HepG2 (cell line): ENCODE data around the gene GNRH2. TPM values are rescaled to one million over a fixed set of nuclear protein-coding genes. Genes with fewer than 3 reads are reported as not detected.
A peak's percentile ranks its signal among the peaks of the same experiment; 100 is the strongest.
"Not testable (repeated sequence)": the region's sequence is repeated elsewhere in the genome, so short reads cannot be mapped to it uniquely, and the experiment has no call there.

Experiments
- ATAC-seq: fragments of 200-7000 bp; cut with Tn5 transposase; 3 replicates; pipeline ENCODE4 v1.9.1; 2020; ENCODE audit warnings: mild to moderate bottlenecking, moderate library complexity
- BruUV-seq: library from RNA; stranded (reverse); fragments of 400-500 nt; replicated peaks from 2 replicates; lab custom pipeline; 2021; lab: Mats Ljungman, UMichigan
- CTCF ChIA-PET: fragments of 300-600 bp; formaldehyde crosslinking; extraction: SDS; loops from one replicate; lab custom pipeline; 2021; ENCODE audit warnings: low total read pairs, inconsistent platforms, low intra/inter-chr PET ratio; lab: Yijun Ruan, JAX
- POLR2A ChIA-PET: fragments of 350-600 bp; sonication (Branson Sonifier 250); formaldehyde crosslinking; loops from one replicate; lab custom pipeline; 2020; ENCODE audit warnings: antibody characterized with exemption, inconsistent platforms; lab: Yijun Ruan, JAX
- DNase-seq: peaks from one replicate; pipeline ENCODE4 v3.0.0-alpha.2; 2015; ENCODE audit warnings: low spot score
- FAIRE-seq: peaks from 3 replicates; lab custom pipeline; 2011; peaks lifted over from hg19 to GRCh38; lab: Jason Lieb, UNC
- H2AFZ ChIP-seq: one replicate; pipeline ENCODE4 v1.6.1; 2011; ENCODE audit warnings: low read length, inconsistent platforms
- H3K27ac ChIP-seq: fragments of 300-600 bp; 3 replicates; pipeline ENCODE4 v1.8.0; 2011; ENCODE audit warnings: mixed run types, mild to moderate bottlenecking, mixed read lengths, low read length, inconsistent platforms; ENCODE audit not compliant: insufficient read depth; ENCODE audit errors: extremely low read length
- H3K27me3 ChIP-seq, 2 experiments: fragments of 200-600 bp in 1 of 2; 2 replicates in 1 of 2; 3 replicates in 1 of 2; pipeline versions ENCODE4 v1.6.0 to v1.8.0; 2011; ENCODE audit warnings: low read length in 2 of 2, mild to moderate bottlenecking in 2 of 2, moderate library complexity in 2 of 2, inconsistent platforms in 1 of 2; ENCODE audit not compliant: insufficient read depth in 2 of 2, control insufficient read depth in 1 of 2
- H3K36me3 ChIP-seq, 2 experiments: fragments of 200-600 bp in 1 of 2; replicated peaks in 1 of 2; 2 replicates in 1 of 2; 3 replicates in 1 of 2; pipeline versions ENCODE4 v1.5.1 to v1.8.0; 2011; ENCODE audit warnings: low read length in 2 of 2, inconsistent platforms in 1 of 2; ENCODE audit not compliant: insufficient read depth in 2 of 2, control insufficient read depth in 1 of 2
- H3K4me1 ChIP-seq: 2 replicates; pipeline ENCODE4 v1.5.1; 2012; ENCODE audit warnings: low read length, inconsistent platforms; ENCODE audit not compliant: insufficient read depth
- H3K4me2 ChIP-seq: 2 replicates; pipeline ENCODE4 v1.6.0; 2011; ENCODE audit warnings: low read depth, low read length, inconsistent platforms
- H3K4me3 ChIP-seq, 3 experiments: fragments of 200-600 bp in 1 of 3; sonication (generic), shearing (Covaris generic) in 1 of 3; replicated peaks in 1 of 3; 2 replicates each; pipeline ENCODE4 v1.5.1; 2011 to 2016; ENCODE audit warnings: low read length in 3 of 3, inconsistent platforms in 2 of 3, low read depth in 2 of 3, mild to moderate bottlenecking in 2 of 3, control low read depth in 1 of 3, mixed read lengths in 1 of 3; ENCODE audit not compliant: insufficient read depth in 1 of 3
- H3K79me2 ChIP-seq: one replicate; pipeline ENCODE4 v1.6.1; 2011; ENCODE audit warnings: low read length, inconsistent platforms; ENCODE audit not compliant: insufficient read depth
- H3K9ac ChIP-seq: 2 replicates; pipeline ENCODE4 v1.6.0; 2011; ENCODE audit warnings: mild to moderate bottlenecking, low read depth, low read length, inconsistent platforms; ENCODE audit not compliant: insufficient read depth
- H3K9me3 ChIP-seq: 2 replicates; pipeline ENCODE4 v1.5.1; 2012; ENCODE audit warnings: mild to moderate bottlenecking, low read length
- H4K20me1 ChIP-seq: 2 replicates; pipeline ENCODE4 v1.6.0; 2011; ENCODE audit warnings: inconsistent platforms, mild to moderate bottlenecking, low read length, moderate library complexity; ENCODE audit not compliant: insufficient read depth
- ADNP ChIP-seq: sonication (generic); formaldehyde crosslinking; IDR thresholded peaks from 2 replicates; pipeline ENCODE4 v1.4.0; 2020; ENCODE audit warnings: missing genetic modification reagents
- CEBPG ChIP-seq: IDR thresholded peaks from 2 replicates; pipeline ENCODE4 v1.6.1; 2016
- FOXC1 ChIP-seq: sonication (generic); formaldehyde crosslinking; IDR thresholded peaks from 2 replicates; pipeline ENCODE4 v1.8.0; 2022; ENCODE audit warnings: mild to moderate bottlenecking, missing genetic modification reagents, borderline replicate concordance
- HDAC2 ChIP-seq: sonication (generic); formaldehyde crosslinking; IDR thresholded peaks from 2 replicates; pipeline ENCODE4 v1.4.0; 2020; ENCODE audit warnings: missing genetic modification reagents
- KDM1A ChIP-seq: IDR thresholded peaks from 2 replicates; pipeline ENCODE4 v1.6.1; 2016; ENCODE audit warnings: missing compliant biosample characterization
- MYC ChIP-seq: sonication (generic); formaldehyde crosslinking; IDR thresholded peaks from 2 replicates; pipeline ENCODE4 v1.9.0; 2021; ENCODE audit warnings: missing genetic modification reagents, borderline replicate concordance
- NONO ChIP-seq, 2 experiments: fragments of 450-650 bp in 1 of 2; sonication (generic) in 1 of 2; formaldehyde crosslinking in 1 of 2; IDR thresholded peaks in 1 of 2; conservative IDR thresholded peaks in 1 of 2; 2 replicates each; pipeline versions ENCODE4 v1.6.1 to v1.8.0; 2017 to 2022; ENCODE audit warnings: mild to moderate bottlenecking in 1 of 2, missing genetic modification reagents in 1 of 2, moderate library complexity in 1 of 2
- SALL1 ChIP-seq: sonication (generic); formaldehyde crosslinking; IDR thresholded peaks from 2 replicates; pipeline ENCODE4 v1.8.0; 2022; ENCODE audit warnings: mild to moderate bottlenecking, missing genetic modification reagents
- TBX2 ChIP-seq: sonication (generic); formaldehyde crosslinking; IDR thresholded peaks from 2 replicates; pipeline ENCODE4 v1.5.0; 2020; ENCODE audit warnings: missing genetic modification reagents, mild to moderate bottlenecking, borderline replicate concordance
- ZMYM3 ChIP-seq: sonication (generic); formaldehyde crosslinking; IDR thresholded peaks from 2 replicates; pipeline ENCODE4 v1.5.1; 2020; ENCODE audit warnings: mild to moderate bottlenecking, missing genetic modification reagents
- ZMYM4 ChIP-seq: sonication (generic); formaldehyde crosslinking; IDR thresholded peaks from 2 replicates; pipeline ENCODE4 v1.8.1; 2023; ENCODE audit warnings: mild to moderate bottlenecking, missing genetic modification reagents
- ZNF263 ChIP-seq: sonication (generic); formaldehyde crosslinking; IDR thresholded peaks from 2 replicates; pipeline ENCODE4 v1.4.0; 2020; ENCODE audit warnings: missing genetic modification reagents
- ZNF30 ChIP-seq: sonication (generic); formaldehyde crosslinking; IDR thresholded peaks from 2 replicates; pipeline ENCODE4 v1.5.0; 2020; ENCODE audit warnings: mild to moderate bottlenecking, missing genetic modification reagents
- ZNF460 ChIP-seq: sonication (generic); formaldehyde crosslinking; IDR thresholded peaks from 2 replicates; pipeline ENCODE4 v1.5.1; 2020; ENCODE audit warnings: missing genetic modification reagents, mild to moderate bottlenecking, borderline replicate concordance
- ZNF501 ChIP-seq: sonication (generic); formaldehyde crosslinking; IDR thresholded peaks from 2 replicates; pipeline ENCODE4 v1.5.1; 2020; ENCODE audit warnings: mild to moderate bottlenecking, moderate library complexity, missing genetic modification reagents
- WGBS: methylation state at CpG from one replicate; pipeline ENCODE4 v1.1.6; 2017; ENCODE audit warnings: low lambda C conversion rate; 5-methylcytosine and 5-hydroxymethylcytosine counted together
- in situ Hi-C: cut with HindIII; loops from 2 replicates; pipeline ENCODE4 v1.10.0; 2017; ENCODE audit warnings: low pct_unique_long_range_greater_than_20kb; ENCODE audit not compliant: extremely low pct_ligation_motif_present
- intact Hi-C: fragments of 100-400 bp; cut with micrococcal nuclease; formaldehyde crosslinking; loops from one replicate; pipeline ENCODE4 v1.10.0; 2022; ENCODE audit not compliant: unreplicated experiment
- polyA plus RNA-seq, 8 experiments: library from polyadenylated mRNA; depleted of rRNA in 3 of 8; stranded (reverse) in 7 of 8; unstranded in 1 of 8; fragments of >200 nt; fragmentation: Illumina TruSeq in 4 of 8; extraction: Trizol in 4 of 8; gene quantifications; 2 replicates each; pipeline versions ENCODE4 v1.2.1 to v1.2.3, GENCODE V29; 2011 to 2016; ENCODE audit warnings: low read depth in 4 of 8, missing spikeins in 1 of 8, mixed read lengths in 1 of 8; ENCODE audit not compliant: insufficient read depth in 1 of 8
- total RNA-seq, 5 experiments: library from RNA; depleted of rRNA; stranded (reverse); fragments of >200 nt; fragmentation: Illumina TruSeq; extraction: Trizol; gene quantifications; 2 replicates each; pipeline ENCODE4 v1.2.3, GENCODE V29; 2016; ENCODE audit warnings: low read depth in 1 of 5
- TF ChIP-seq, protein P1 (sequence below): sonication (generic); formaldehyde crosslinking; IDR thresholded peaks from 2 replicates; pipeline ENCODE4 v1.5.0; 2020; ENCODE audit warnings: mild to moderate bottlenecking, missing genetic modification reagents
- TF ChIP-seq, protein P2 (sequence below): sonication (generic); formaldehyde crosslinking; conservative IDR thresholded peaks from 2 replicates; pipeline ENCODE4 v1.4.0; 2020; ENCODE audit warnings: missing genetic modification reagents

GNRH2 gene
- total and polyA plus RNA-seq, 2 of the 13 experiments (the other 11 are each of a cell fraction or from before 2014, with no cell fraction given) = 0.28 TPM; not detected in 1

DNA sequence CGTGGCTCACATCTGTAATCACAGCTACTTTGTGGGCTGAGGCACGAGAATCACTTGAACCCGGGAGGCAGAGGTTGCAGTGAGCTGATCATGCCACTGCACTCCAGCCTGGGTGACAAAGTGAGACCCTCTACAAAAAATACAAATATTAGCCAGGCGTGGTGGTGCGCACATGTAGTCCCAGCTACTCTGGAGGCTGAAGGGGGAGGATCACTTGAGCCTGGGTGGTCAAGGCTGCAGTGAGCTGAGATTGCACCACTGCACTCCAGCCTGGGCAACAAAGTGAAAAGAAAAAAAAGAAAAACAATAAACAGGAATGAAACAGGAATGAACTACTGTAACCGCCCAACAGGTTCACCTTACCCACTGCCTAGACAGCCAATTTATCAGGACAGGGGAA lies 20.7 kb downstream of the GNRH2 start:
- H3K36me3 ChIP-seq; H3K79me2 ChIP-seq; H3K4me3 ChIP-seq; H3K9ac ChIP-seq; H3K9me3 ChIP-seq; ATAC-seq; DNase-seq; CTCF ChIA-PET; FAIRE-seq; POLR2A ChIA-PET; H2AFZ ChIP-seq; in situ Hi-C loops; H3K27ac ChIP-seq; BruUV-seq; H4K20me1 ChIP-seq; intact Hi-C loops; TF ChIP-seq NONO (IDR thresholded peaks at IDR 0.05): not testable (repeated sequence)
- Histone ChIP-seq H3K4me2 (peak overlapping the region; percentile 37; the same call in 1 of the 2 replicates), H3K27me3 (peaks cover 4 to 23% of the 10 kb centered on the region in 2 experiments; a peak in 4 of 5 replicates), H3K4me1 (peaks cover 53% of the 10 kb centered on the region)
- TF ChIP-seq ADNP (CRISPR knock-in tag) (peak; percentile 55; the same call in 1 of the 2 replicates), ZNF501 (CRISPR knock-in tag) (peak; percentile 32; the same call in 1 of the 2 replicates), SALL1 (CRISPR knock-in tag) (peak; percentile 21; the same call in 1 of the 2 replicates), ZNF460 (peak; percentile 94), TBX2 (CRISPR knock-in tag) (0 out of 2 replicates have a peak, but pooled peaks have one; percentile 23), MYC (0 out of 2 replicates have a peak, but pooled peaks have one; percentile 29), ZNF30 (CRISPR knock-in tag) (0 out of 2 replicates have a peak, but pooled peaks have one; percentile 28), ZMYM3 (CRISPR knock-in tag) (peak; percentile 73; the same call in 1 of the 2 replicates), FOXC1 (CRISPR knock-in tag) (0 out of 2 replicates have a peak, but pooled peaks have one; percentile 51), ZNF263 (CRISPR knock-in tag) (0 out of 2 replicates have a peak, but pooled peaks have one; percentile 35), NONO (CRISPR knock-in tag; conservative IDR thresholded peaks at IDR 0.05) (0 out of 2 replicates have a peak, but pooled peaks have one; percentile 14), KDM1A (CRISPR knock-in tag) (peak; percentile 36; the same call in 1 of the 2 replicates), CEBPG (peak; percentile 43; the same call in 1 of the 2 replicates), HDAC2 (CRISPR knock-in tag) (peak; percentile 15; the same call in 1 of the 2 replicates), ZMYM4 (CRISPR knock-in tag) (peak; percentile 24; the same call in 1 of the 2 replicates)
- TF ChIP-seq, protein P1, sequence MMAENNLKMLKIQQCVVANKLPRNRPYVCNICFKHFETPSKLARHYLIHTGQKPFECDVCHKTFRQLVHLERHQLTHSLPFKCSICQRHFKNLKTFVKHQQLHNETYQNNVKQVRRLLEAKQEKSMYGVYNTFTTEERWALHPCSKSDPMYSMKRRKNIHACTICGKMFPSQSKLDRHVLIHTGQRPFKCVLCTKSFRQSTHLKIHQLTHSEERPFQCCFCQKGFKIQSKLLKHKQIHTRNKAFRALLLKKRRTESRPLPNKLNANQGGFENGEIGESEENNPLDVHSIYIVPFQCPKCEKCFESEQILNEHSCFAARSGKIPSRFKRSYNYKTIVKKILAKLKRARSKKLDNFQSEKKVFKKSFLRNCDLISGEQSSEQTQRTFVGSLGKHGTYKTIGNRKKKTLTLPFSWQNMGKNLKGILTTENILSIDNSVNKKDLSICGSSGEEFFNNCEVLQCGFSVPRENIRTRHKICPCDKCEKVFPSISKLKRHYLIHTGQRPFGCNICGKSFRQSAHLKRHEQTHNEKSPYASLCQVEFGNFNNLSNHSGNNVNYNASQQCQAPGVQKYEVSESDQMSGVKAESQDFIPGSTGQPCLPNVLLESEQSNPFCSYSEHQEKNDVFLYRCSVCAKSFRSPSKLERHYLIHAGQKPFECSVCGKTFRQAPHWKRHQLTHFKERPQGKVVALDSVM (CRISPR knock-in tag) = peak; percentile 88
- TF ChIP-seq, protein P2, sequence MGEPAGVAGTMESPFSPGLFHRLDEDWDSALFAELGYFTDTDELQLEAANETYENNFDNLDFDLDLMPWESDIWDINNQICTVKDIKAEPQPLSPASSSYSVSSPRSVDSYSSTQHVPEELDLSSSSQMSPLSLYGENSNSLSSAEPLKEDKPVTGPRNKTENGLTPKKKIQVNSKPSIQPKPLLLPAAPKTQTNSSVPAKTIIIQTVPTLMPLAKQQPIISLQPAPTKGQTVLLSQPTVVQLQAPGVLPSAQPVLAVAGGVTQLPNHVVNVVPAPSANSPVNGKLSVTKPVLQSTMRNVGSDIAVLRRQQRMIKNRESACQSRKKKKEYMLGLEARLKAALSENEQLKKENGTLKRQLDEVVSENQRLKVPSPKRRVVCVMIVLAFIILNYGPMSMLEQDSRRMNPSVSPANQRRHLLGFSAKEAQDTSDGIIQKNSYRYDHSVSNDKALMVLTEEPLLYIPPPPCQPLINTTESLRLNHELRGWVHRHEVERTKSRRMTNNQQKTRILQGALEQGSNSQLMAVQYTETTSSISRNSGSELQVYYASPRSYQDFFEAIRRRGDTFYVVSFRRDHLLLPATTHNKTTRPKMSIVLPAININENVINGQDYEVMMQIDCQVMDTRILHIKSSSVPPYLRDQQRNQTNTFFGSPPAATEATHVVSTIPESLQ (CRISPR knock-in tag) = 0 out of 2 replicates have a peak, but pooled peaks have one; percentile 43
- 29% methylated on average over 6 of the region's 6 CpGs for WGBS
